Umbilical cord (tissue), 2 donors: ENCODE results near the gene NPHP4. TPM values are rescaled to one million over a fixed set of nuclear protein-coding genes. Genes with fewer than 3 reads are reported as not detected.

Source experiments
- DNase-seq: peaks from one replicate; pipeline ENCODE4 v3.0.0-alpha.2; 2015; ENCODE audit warnings: low spot score
- total RNA-seq: library from RNA; depleted of rRNA; stranded (reverse); fragments of >200 nt; gene quantifications from one replicate; pipeline ENCODE4 v1.2.3, GENCODE V29; 2014; ENCODE audit warnings: low replicate concordance; ENCODE audit not compliant: insufficient read depth

Gene NPHP4
- total RNA-seq, 1 donor from 2014 or later = 11.3 TPM

GRCh38 chr1:5991381-5992025 lies 722 bp downstream of the NPHP4 start:
- DNase-seq = peak; percentile 34

- no peak for DNase-seq
Observed at GRCh38 chr1:5990913-5991312, 1.3 kb downstream of the NPHP4 start.

- no peak for DNase-seq
Observed at GRCh38 chr1:5989731-5990271, 2.4 kb downstream of the NPHP4 start.

DNA sequence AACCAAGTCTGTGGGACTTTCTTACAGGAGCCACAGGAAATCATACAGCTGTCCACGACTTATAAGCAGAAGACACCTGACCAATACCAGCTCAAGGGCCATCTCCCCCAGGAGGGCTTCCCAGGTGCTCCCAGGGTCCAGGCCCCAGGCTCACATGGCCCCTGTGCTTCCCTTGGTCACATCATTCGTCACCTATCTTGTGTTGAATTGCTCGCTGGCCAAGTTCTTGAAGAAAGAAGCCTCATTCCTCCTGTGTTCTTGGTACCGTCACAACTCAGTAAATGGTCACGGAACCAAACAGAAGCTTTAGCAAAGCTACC lies 3.0 kb downstream of the NPHP4 start:
- DNase-seq = no peak

DNA sequence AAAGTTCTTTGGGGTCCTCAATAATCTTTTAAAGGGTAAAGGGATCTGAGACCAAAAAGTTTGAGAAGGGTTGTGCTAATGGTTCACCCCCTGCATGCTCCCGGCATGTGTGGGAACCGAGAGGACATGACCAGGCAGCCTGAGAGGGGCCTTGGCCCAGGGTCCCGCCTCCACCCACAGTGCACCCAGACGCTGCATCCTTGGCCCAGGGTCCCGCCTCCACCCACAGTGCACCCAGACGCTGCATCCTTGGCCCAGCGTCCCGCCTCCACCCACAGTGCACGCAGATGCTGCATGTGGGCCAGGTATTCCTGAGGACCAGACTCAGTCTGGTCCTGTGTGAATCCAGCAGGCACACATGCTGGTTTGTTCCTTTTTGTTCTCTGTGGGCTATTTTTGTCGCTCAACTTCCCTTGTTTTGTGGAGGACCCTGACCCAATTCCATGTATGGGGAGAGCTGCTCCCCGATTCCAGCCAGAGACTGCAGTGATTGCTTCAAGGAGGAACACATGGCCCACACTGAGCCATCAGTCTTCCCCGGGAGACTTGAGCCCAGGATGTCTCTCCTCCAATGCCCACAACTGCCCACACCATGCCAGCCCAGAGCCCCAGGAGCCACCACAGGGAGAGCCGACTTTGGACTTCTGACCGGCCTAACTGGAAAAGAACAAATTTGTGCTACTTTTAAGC lies 3.5 kb downstream of the NPHP4 start:
- no peak for DNase-seq

GRCh38 chr1:5986018-5986417 lies 6.2 kb downstream of the NPHP4 start:
- DNase-seq = no peak

DNA sequence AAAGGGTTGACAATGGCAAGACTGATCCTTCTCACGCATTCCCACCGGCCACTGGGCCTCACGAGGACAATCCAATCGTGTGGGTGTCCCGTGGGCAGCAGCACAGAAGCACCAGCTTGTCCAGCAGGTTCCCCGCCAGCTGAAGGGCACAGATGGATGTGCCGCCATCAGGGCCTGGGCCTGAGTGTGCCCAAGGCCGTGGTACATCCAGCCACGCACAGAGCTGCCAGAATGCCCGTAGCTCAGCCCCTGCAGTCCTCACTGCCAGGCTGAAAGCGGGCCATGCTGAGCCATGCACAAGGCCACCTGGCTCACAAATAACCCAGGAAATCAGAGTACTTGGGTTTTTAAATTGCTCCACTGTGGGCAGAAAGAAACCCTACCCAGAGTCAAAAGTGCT lies 7.0 kb downstream of the NPHP4 start:
- DNase-seq = no peak

DNA sequence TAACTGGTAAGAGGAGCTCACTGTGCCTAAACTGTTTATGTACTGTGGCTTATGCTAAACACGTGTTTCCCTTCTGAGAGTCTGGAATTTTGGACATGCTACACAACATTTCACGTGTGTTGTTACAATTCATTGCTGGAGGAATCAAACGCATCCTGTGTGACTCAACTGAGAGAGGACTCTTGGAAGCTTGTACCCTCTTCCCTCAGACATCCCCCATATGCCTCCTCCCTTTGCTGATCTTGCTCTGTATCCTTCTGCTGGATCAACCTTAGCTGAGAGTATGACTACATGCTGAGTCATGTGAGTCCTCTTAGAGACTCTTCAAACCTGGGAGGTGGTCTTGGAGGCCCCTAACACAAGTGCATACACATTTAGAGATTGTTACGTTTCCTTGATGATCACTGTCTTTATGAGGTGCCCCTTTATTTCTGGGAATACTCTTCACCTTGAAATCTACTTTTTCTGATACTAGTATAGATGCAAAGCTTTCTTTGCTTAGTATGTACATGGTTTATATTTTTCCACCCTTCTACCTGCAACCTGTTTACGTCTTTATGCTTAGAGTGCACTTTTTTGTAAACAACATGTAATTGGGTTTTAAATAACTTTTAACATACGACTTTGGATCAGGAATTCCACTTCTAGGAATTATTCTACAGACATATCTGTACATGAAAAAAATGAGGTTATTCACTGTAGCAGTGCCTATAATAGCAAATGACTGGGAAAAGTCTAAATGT lies 8.7 kb downstream of the NPHP4 start:
- DNase-seq = no peak

DNA sequence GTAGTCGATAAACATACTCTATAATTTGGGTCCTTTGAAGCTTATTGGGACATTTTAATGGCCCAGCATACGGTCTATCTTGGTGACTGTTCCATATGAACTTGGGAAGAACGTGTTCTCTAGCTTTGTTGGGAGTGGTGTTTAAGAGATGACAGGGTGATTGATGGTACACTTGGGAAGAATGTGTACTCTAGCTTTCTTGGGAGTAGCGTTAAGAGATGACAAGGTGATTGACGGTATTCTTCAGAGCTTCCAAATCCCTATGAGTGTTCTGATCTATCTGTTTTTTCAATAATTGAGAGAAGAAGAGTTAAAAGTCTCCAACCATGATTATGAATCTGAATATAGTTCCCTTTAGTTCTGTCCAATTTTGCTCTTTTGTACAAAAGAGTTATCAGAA lies 9.4 kb downstream of the NPHP4 start:
- no peak for DNase-seq

- DNase-seq = no peak
Observed at GRCh38 chr1:5982276-5982675, 9.9 kb downstream of the NPHP4 start.

GRCh38 chr1:5981009-5981380 lies 11.2 kb downstream of the NPHP4 start:
- peak; percentile 10 for DNase-seq

DNA sequence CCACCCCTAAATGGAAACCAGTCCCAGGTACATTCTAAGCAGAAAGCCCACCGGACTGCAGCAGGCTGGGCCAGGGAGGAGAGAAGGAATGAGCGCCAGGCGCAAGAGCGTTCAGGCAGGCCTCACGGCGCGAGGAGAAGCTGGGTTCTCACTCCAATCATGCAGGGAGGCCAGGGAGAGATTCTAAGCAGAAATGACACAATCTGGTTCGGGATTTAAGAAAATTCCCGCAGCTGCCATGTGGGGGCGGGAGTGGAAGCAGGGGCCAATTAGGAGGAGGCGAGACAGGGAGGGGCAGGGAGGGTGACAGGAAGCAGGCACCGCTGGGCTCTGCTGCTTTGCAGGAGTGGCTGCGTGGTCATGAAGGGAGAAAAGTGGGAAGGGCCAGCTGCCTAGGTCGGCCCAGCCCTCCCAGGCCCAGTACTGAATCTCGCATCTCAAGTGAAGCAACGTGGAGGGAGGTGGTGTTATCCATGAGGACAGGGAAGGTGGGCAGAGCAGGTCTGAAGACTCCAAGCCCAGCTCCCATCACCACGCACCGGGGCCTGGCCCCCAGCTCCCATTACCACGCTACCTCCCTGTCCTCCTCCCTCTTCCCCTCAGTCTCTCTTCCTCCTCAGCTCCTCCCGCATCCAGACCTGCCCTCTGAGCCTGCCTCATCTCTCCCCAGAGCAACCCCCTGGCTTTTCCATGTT lies 11.8 kb downstream of the NPHP4 start:
- DNase-seq = peak; percentile 94

GRCh38 chr1:5979536-5980313 lies 12.5 kb downstream of the NPHP4 start:
- no peak for DNase-seq

GRCh38 chr1:5978452-5978851 lies 13.8 kb downstream of the NPHP4 start:
- no peak for DNase-seq

- DNase-seq = no peak
Observed at GRCh38 chr1:5977494-5978444, 14.5 kb downstream of the NPHP4 start.

DNA sequence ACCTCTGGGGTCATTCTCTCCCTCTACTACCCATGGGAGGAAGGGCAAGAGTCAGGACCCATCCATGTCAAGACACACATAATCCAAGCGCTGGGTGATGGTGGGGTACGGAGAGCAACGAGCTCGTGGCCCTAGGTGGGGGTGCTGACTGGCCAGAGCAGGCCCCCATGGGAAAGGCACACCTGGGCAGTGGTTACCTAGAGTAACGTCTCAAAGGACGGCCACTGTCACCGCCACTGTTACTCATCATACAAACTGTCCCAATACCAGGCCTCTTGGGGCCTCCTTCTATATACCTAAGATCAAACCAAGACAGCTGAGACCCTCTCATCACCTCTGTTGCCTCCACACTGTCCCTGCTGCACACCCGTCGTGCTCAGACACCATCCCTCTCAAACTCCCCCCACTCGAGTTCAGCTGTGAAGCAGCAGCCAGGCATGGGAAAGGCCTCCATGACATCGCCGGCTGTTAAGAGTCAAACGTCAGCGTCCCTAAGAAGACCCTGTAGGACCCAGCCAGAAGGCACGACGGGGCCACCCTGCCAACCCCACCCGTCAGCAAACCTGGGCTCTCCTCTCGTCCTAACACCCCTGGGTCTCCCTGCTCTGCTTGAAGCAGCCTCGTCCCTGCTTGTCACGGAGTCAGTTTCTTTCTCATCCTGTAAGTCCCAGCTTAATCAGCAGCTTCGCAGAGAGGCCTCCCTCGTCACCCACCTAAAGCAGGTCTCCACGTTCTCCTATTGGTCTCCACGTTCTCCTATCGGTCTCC lies 15.3 kb downstream of the NPHP4 start:
- no peak for DNase-seq

DNA sequence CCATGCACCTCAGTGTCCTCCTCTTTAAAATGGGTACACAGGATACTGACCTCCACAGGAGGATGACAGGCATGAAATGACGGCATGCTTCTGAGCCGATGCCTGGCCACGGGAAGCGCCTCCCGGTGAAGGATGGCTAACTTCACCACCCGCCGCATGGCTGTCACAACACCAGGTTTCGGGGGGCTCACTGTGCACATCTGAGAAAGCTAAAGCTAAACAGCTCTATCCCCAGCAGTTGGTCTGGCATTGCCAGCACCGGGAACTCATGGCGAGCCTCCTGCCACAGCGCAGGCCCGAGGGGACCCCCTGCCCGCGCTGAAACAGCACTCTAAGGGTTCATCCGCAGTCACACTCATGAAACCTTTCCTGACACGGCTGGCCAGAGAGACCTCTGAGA lies 16.0 kb downstream of the NPHP4 start:
- no peak for DNase-seq

GRCh38 chr1:5975133-5975880 lies 16.9 kb downstream of the NPHP4 start:
- DNase-seq = peak; percentile 40

DNA sequence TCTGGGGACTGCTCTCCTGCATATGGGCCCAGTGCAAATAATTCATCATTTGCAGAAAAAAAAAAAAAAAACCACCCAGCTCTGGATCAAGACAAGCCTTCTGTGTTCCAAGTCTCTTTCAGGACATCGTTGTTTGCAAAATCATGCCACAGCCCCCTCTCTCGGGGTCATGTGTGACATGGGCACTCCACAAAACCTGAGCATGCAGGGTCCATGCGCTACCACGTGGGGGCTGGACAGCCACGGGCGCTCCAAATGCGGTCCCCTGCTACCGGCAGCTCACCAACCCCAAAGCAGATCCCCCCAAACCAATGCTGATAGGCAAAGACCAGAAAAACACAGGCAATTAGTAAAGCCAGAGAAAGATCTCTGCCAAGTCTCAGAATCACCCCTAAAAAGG lies 17.6 kb downstream of the NPHP4 start:
- DNase-seq = no peak
